ENCODE measurements around the gene FKBP5. TPM values are rescaled to one million over a fixed set of nuclear protein-coding genes. Genes with fewer than 3 reads are reported as not detected.
"Not testable (repeated sequence)": the region's sequence is repeated elsewhere in the genome, so short reads cannot be mapped to it uniquely, and the experiment has no call there.

Gene FKBP5
- total and polyA plus RNA-seq, 3 donors from 2014 or later: 86.8 to 185 (median 156) TPM

GRCh38 chr6:35547676-35548075 lies 141.0 kb downstream of the FKBP5 start:
- H3K27ac ChIP-seq: no peak overlapping the region
- no peak for DNase-seq
- no peak overlapping the region for H3K4me3 ChIP-seq
- intact Hi-C loops (cut with DNase I; ENCODE audit: low total_unique reads): no loop called here
- H3K9me3 ChIP-seq: no peaks in the 10 kb centered on the region
- WGBS, 2 donors: 60 to 68% methylated on average over 6 of the region's 6 CpGs
- no peaks in the 10 kb centered on the region for H3K4me1 ChIP-seq
- H3K36me3 ChIP-seq (ENCODE audit: low read depth, missing control alignments): no peaks in the 10 kb centered on the region
- H3K27me3 ChIP-seq: no peaks in the 10 kb centered on the region
- no peak for TF ChIP-seq POLR2A (IDR thresholded peaks at IDR 0.05)
- TF ChIP-seq CTCF (IDR thresholded peaks at IDR 0.05): no peak

- H3K4me1 ChIP-seq: no peaks in the 10 kb centered on the region
- TF ChIP-seq POLR2A (IDR thresholded peaks at IDR 0.05) (no peak), CTCF (IDR thresholded peaks at IDR 0.05) (no peak)
- no peaks in the 10 kb centered on the region for H3K27me3 ChIP-seq
- intact Hi-C loops (cut with DNase I; ENCODE audit: low total_unique reads): no loop called here
- no peak overlapping the region for H3K27ac ChIP-seq
- no peak for DNase-seq
- whole genome bisulfite sequencing, 2 donors: 69 to 72% methylated on average over 13 of the region's 13 CpGs
- no peaks in the 10 kb centered on the region for H3K9me3 ChIP-seq
- no peak overlapping the region for H3K4me3 ChIP-seq
- H3K36me3 ChIP-seq (ENCODE audit: low read depth, missing control alignments): no peaks in the 10 kb centered on the region
Measured at GRCh38 chr6:35544769-35545361, 143.8 kb downstream of the FKBP5 start.

GRCh38 chr6:35543459-35544193 lies 145.1 kb downstream of the FKBP5 start:
- Histone ChIP-seq H3K27ac (no peak overlapping the region), H3K4me1 (no peaks in the 10 kb centered on the region), H3K9me3 (no peaks in the 10 kb centered on the region), H3K4me3 (no peak overlapping the region), H3K27me3 (no peaks in the 10 kb centered on the region), H3K36me3 (ENCODE audit: low read depth, missing control alignments) (no peaks in the 10 kb centered on the region)
- TF ChIP-seq POLR2A (IDR thresholded peaks at IDR 0.05): no peak
- no peak for TF ChIP-seq CTCF (IDR thresholded peaks at IDR 0.05)
- DNase-seq: no peak
- 87 to 89% methylated on average over 16 of the region's 16 CpGs for WGBS, 2 donors
- intact Hi-C loops (cut with DNase I; ENCODE audit: low total_unique reads): no loop called here

GRCh38 chr6:35541836-35542235 lies 146.9 kb downstream of the FKBP5 start:
- Histone ChIP-seq H3K4me1 (no peaks in the 10 kb centered on the region), H3K4me3 (no peak overlapping the region), H3K36me3 (ENCODE audit: low read depth, missing control alignments) (no peaks in the 10 kb centered on the region), H3K9me3 (no peaks in the 10 kb centered on the region), H3K27ac (no peak overlapping the region), H3K27me3 (no peaks in the 10 kb centered on the region)
- TF ChIP-seq CTCF (IDR thresholded peaks at IDR 0.05) (no peak), POLR2A (IDR thresholded peaks at IDR 0.05) (no peak)
- 74 to 92% methylated on average over 2 of the region's 2 CpGs for WGBS, 2 donors
- intact Hi-C loops (cut with DNase I; ENCODE audit: low total_unique reads): no loop called here
- no peak for DNase-seq

- Histone ChIP-seq H3K9me3 (no peaks in the 10 kb centered on the region), H3K27me3 (no peaks in the 10 kb centered on the region), H3K27ac (no peak overlapping the region), H3K36me3 (ENCODE audit: low read depth, missing control alignments) (no peaks in the 10 kb centered on the region), H3K4me3 (no peak overlapping the region), H3K4me1 (no peaks in the 10 kb centered on the region)
- intact Hi-C loops (cut with DNase I; ENCODE audit: low total_unique reads): no loop called here
- DNase-seq: no peak
- no peak for TF ChIP-seq CTCF (IDR thresholded peaks at IDR 0.05)
- TF ChIP-seq POLR2A (IDR thresholded peaks at IDR 0.05): no peak
- 89 to 95% methylated on average over 3 of the region's 3 CpGs for WGBS, 2 donors
Measured at GRCh38 chr6:35539223-35539622, 149.5 kb downstream of the FKBP5 start.

GRCh38 chr6:35535847-35536246 lies 152.9 kb downstream of the FKBP5 start:
- 96 to 98% methylated on average over 6 of the region's 6 CpGs for WGBS, 2 donors
- H3K9me3 ChIP-seq; H3K36me3 ChIP-seq (ENCODE audit: low read depth, missing control alignments); H3K27ac ChIP-seq; DNase-seq; H3K4me3 ChIP-seq; intact Hi-C loops (cut with DNase I; ENCODE audit: low total_unique reads); H3K27me3 ChIP-seq; H3K4me1 ChIP-seq: not testable (repeated sequence)

Data from testis (tissue), 3 donors.